Hepatic stellate cell (primary cell): ENCODE data around the gene SEBOX.
"Not testable (repeated sequence)": the region's sequence is repeated elsewhere in the genome, so short reads cannot be mapped to it uniquely, and the experiment has no call there.

Source experiments
- DNase-seq: peaks from one replicate; pipeline ENCODE4 v3.0.0; 2011; ENCODE audit warnings: low spot score

SEBOX gene

GRCh38 chr17:28340374-28340773, 24.6 kb downstream of the SEBOX start:
- no peak for DNase-seq

GRCh38 chr17:28339431-28339830, 25.6 kb downstream of the SEBOX start:
- no peak for DNase-seq

GRCh38 chr17:28338769-28339212, 26.2 kb downstream of the SEBOX start:
- not testable (repeated sequence) for DNase-seq

GRCh38 chr17:28338056-28338768, 26.8 kb downstream of the SEBOX start:
- peak; percentile 68 for DNase-seq

- DNase-seq: peak; percentile 72
These were observed 28.8 kb downstream of the SEBOX start for GRCh38 chr17:28335959-28336871.

- DNase-seq: peak; percentile 94
These were observed 29.6 kb downstream of the SEBOX start, which contains the start of the genes IFT20 and TNFAIP1 for GRCh38 chr17:28335201-28335958. IFT20 (minus strand) TSS chr17:28335472; CDS start chr17:28331985, 3,487 bp downstream. TNFAIP1 (plus strand) TSS chr17:28335761; CDS start chr17:28339522, 3,761 bp downstream.

- no peak for DNase-seq
These were observed 30.3 kb downstream of the SEBOX start for GRCh38 chr17:28334666-28335200.

GRCh38 chr17:28334171-28334570, 30.8 kb downstream of the SEBOX start:
- no peak for DNase-seq

GRCh38 chr17:28333083-28333746, 31.8 kb downstream of the SEBOX start:
- no peak for DNase-seq

- no peak for DNase-seq
These were observed 33.0 kb downstream of the SEBOX start for GRCh38 chr17:28331891-28332420.

- no peak for DNase-seq
These were observed 34.3 kb downstream of the SEBOX start for GRCh38 chr17:28330671-28331070.

- DNase-seq: no peak
These were observed 36.7 kb downstream of the SEBOX start for GRCh38 chr17:28328325-28328724.

- DNase-seq: no peak
These were observed 37.3 kb downstream of the SEBOX start for GRCh38 chr17:28327709-28328108.

GRCh38 chr17:28327031-28327607, 37.9 kb downstream of the SEBOX start:
- DNase-seq: no peak

- no peak for DNase-seq
These were observed 38.9 kb downstream of the SEBOX start for GRCh38 chr17:28326114-28326513.

- DNase-seq: no peak
These were observed 39.8 kb downstream of the SEBOX start for GRCh38 chr17:28325211-28325610.

GRCh38 chr17:28324781-28325180, 40.2 kb downstream of the SEBOX start:
- DNase-seq: no peak

GRCh38 chr17:28324267-28324745, 40.7 kb downstream of the SEBOX start:
- DNase-seq: no peak

- no peak for DNase-seq
These were observed 44.6 kb downstream of the SEBOX start for GRCh38 chr17:28320215-28321061.

- no peak for DNase-seq
These were observed 45.4 kb downstream of the SEBOX start for GRCh38 chr17:28319598-28319935.
